OCI-M2 (cell line): ENCODE results near the gene CBLL1.

Experiments used
- DNase-seq: peaks from one replicate; lab custom pipeline; 2025; ENCODE audit not compliant: unreplicated experiment; lab: John Stamatoyannopoulos, UW

Gene CBLL1

GRCh38 chr7:107743567-107744344 lies at the start of gene CBLL1:
Gene CBLL1, plus strand, starts transcription at chr7:107744142. Its CDS starts 22 bp downstream, at chr7:107744164.
- DNase-seq, result peak; percentile 86

DNA sequence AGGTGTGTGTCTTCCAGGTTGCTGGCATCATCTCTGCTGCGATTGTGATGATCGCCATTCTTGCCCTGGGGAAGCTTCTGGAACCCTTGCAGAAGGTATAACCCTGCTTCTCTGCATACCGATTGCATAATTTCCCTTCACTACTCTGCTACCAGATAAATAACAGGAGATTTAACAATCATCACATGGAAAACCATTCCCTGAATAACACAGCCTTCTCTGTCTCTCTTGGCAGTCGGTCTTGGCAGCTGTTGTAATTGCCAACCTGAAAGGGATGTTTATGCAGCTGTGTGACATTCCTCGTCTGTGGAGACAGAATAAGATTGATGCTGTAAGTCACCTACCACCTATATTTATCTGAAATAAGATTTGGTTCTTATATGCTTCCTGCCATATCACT lies 49.6 kb upstream of the CBLL1 start:
- DNase-seq, result no peak

DNA sequence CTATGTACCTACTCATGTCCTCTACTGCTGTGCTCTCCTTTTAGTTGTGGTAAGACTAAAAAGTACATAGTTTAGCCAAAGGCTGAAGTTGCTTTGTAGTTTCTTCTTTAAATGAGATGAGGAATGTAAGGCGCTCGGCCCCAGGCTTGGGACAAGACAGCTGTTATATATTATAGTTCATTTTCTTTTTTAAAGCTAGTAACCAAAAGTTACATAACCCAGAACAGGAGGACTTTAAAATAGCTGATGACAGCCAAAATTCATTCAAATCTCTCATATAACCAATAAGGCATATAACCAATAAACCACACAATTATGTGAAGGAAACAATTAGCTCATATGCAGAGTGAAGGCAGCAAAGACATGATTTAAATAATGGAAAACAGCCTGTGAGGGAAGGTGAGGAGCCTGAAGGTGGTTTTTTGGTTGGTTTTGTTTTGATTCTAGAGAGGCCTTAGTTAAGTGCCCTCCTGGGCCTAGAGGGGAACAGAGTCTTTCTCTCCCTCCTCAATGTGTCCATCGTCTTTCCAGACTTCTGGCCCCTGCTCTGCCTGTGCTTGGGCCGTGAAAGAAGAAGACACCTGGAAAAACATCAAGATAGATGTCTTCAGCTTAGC lies 47.5 kb upstream of the CBLL1 start:
- no peak for DNase-seq

GRCh38 chr7:107697321-107698049 lies 46.5 kb upstream of the CBLL1 start:
- no peak for DNase-seq

DNA sequence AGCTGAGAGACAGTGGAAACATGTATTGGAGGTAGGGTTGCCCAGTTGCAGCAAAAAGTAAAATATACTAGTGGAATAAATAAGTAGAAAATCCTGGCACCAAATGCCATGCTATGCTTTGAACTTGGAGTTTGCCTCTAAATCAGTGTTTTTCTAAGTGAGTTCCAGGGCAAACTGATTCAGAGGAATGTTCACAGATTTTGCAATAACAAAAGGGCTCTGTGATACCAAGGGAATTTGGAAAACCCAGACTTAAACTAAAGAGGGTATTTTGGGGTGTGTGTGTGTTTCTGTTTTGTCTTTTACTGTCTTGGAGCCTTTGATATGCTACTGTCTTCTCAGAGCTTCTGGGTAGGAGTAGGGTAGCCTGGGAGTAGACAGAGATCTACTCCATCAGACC lies 43.4 kb upstream of the CBLL1 start:
- no peak for DNase-seq

GRCh38 chr7:107701191-107701590 lies 42.8 kb upstream of the CBLL1 start:
- no peak for DNase-seq

GRCh38 chr7:107703219-107703618 lies 40.7 kb upstream of the CBLL1 start:
- DNase-seq, result no peak

DNA sequence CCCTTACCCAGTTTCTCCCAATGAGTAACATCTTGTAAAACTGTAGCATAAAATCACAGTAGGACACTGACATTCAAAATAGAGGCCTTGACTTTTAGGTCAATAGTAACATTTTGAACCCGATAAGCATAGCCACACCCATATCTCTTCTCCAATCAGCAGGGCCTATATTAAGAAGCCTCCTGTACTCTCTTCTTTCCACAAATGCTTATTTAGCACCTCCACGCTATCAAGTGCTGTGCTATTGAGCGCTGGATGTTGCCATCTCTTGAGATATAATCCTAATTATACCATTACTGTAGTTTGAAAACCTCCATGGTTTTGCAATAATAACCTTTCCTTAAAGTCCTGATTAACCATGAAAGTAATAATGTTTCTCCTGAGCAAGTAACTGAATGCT lies 40.1 kb upstream of the CBLL1 start:
- DNase-seq, result no peak

DNA sequence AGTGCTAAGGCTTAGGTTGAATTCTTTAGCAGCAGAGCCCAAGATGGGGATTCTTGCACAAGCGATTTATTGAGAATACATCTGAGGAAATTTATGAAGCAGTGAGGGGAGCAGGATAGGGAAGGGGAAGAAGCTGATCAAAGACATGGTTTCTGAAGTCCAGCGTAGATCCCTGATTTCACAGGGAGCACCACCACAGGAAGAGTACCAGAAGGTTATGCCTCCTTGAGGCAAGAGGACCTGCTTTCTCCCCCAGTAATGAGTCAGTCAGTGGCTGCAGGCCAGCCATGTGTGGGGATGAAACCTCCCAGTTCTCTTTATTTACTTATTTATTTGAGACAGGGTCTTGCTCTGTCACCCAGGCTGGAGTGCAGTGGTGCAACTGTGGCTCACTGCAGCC lies 35.0 kb upstream of the CBLL1 start:
- DNase-seq, result no peak

DNA sequence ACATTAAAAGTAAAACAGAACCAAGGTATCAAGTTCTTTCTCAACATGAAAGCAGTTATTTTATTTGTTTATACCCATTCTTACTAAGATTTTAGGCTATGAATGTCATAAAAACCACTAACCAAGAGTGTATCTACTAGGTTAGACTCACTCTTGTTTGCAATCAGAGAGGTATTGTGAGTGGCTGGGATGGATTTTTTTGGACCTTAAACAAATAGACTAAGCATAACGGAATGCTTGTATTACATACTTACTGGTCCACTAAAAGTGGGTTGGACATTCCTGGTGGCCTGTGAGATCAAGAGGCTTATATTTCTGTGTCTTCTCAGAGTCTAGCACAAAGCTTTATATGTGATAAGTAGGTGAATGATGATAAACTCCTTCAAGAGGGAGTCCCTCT lies 32.6 kb upstream of the CBLL1 start:
- DNase-seq, result no peak

DNA sequence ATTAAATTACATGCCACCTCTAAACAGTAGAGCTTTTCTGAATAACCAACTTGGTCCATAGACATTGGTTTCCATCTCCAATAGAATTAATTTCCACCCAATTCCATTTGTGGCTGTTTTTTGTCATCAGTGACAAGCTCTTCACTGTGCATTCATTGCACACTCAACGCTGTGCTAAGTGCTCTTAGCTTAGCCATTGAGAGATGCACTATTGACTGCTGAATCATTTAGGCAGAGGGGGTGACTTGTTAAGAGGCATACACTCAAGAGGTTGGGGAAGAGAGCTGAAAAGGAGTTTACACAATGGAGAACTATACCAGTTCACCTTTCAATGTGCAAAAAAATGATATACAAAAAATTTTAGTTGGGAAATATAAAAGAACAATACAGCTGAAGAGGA lies 31.9 kb upstream of the CBLL1 start:
- DNase-seq, result no peak

GRCh38 chr7:107712896-107713295 lies 31.0 kb upstream of the CBLL1 start:
- no peak for DNase-seq

DNA sequence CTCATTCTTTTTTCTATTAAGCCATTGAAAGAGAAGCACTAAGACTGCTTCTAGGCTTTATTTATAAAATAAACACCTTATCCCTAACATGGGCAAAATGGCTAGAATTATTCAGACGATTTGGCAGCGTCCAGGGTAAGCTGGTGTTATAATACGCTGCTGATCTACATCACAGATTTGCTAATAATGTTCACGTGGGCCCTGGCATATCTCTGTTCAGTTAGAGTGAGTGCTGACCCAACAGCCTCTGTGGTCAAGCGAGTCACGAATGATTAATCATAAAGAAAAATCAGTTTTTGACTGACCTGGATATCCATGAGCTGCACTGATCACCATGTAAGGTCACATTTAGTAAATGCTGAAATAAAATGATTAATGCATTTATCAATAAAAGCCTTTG lies 28.4 kb upstream of the CBLL1 start:
- DNase-seq, result no peak

DNA sequence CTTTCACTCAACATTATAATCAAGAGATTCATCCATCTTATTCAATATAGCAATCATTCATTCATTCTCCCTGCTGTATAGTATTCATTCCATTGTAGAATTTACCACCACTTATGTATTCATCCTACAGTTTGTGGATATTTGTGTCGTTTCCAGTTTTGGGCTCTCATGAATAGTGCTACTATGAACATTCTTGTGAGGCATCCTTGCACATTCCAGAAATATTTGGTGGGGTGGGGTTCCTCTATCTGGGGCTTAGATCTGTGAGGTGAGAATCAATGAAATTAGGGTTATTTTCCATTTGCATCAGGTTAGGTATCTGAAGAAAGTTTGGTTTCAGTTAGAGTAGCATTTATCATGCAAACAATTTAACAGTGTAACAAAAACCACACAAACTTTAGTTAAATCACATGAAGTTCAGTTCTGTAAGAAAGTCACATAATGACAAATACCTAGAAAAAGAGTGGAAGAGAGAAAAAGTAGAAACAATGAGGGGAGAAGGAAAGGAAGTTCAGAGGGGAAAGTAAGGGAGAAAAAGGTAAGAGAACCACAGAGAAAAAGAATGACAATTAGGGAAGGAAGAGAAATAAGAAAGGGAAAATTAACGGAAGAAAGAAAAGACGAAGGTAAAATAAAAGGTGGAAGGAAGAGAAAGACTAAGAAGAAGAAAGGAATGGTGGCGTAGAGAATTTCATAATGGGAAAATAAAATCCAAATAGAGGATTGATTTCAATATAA lies 25.3 kb upstream of the CBLL1 start:
- DNase-seq, result no peak

DNA sequence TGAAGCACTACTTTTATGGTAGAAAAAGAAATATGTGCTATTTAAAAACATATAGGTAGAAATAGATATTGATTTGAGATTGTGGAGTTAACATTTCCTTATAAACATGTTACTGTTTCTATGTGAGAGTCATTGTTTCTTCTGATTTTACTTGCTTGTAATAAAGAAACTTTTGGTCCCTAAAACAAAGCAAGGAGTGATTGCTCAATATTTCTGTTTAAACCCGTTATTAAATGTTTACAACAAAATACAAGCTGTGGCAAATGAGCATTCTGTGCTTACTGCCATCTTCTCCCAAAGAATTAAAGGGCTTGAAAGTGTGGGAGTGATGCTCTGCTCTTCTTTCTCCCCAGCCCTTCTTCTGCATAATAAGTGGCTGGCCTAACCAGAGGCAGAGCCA lies 22.7 kb upstream of the CBLL1 start:
- no peak for DNase-seq

GRCh38 chr7:107723255-107723654 lies 20.7 kb upstream of the CBLL1 start:
- DNase-seq, result no peak

- DNase-seq, result no peak
Observed at GRCh38 chr7:107725138-107725740, 18.7 kb upstream of the CBLL1 start.

DNA sequence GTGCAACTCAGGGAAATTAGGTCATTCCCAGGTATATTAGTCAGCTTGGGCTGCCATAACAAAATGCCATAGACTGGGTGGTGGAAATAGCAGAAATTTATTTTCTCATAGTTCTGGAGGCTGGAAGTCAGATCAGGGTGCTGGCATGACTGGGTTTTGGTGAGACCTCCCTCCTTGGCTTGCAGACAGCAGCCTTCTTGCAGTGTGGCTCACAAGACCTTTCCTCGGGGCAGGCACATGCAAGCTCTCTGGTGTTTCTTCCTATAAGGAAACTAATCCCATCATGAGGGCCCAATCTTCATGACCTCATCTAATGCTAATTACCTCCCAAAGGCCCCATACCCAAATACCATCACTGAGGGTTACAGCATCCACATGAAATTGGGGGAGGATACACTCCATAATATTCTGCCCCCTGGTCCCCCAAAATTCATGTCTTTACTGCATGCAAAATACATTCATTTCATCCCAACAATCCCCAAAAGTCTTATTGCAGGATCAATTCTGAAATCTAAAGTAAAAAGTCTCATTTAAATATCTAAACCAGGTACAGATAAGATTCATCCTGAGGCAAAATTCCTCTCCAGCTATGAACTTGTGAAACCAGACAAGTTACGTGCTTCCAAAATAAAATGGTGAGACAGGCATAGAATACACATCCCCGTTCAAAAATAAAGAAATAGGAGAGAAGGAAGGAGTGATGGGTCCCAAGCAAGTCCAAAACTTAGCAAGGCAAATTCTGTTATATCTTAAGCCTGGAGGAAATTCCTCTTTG lies 17.4 kb upstream of the CBLL1 start:
- no peak for DNase-seq

DNA sequence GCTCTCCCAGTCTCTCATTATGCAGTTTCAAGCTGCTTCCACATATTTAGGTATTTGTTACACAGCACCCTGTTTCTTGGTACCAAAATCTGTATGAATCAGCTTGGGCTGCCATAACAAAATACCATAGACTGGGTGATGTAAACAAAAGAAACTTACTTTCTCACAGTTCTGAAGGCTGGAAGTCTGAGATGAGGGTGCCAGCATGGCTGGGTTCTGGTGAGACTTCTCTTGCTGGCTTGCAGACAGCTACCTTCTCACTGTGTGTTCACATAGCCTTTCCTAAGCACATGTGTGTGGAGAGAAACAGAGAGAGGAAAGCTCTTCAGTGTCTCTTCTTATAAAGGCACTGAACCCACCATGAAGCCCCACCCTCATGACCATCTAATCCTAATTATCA lies 15.7 kb upstream of the CBLL1 start:
- no peak for DNase-seq
